A549 (cell line): ENCODE data around the gene ST6GALNAC4. TPM values are rescaled to one million over a fixed set of nuclear protein-coding genes. Genes with fewer than 3 reads are reported as not detected.

Experiments
- ATAC-seq, 2 experiments: fragments of 200-7000 bp in 1 of 2; fragments of >200 bp in 1 of 2; cut with Nextera tagmentation in 1 of 2; cut with Tn5 transposase in 1 of 2; 3 replicates each; pipeline versions ENCODE4 v1.8.0 to v1.9.1; 2018 to 2020; ENCODE audit warnings: mild to moderate bottlenecking in 1 of 2, moderate library complexity in 1 of 2
- CTCF ChIA-PET: fragments of 300-600 bp; sonication (Branson Sonifier 250); formaldehyde crosslinking; extraction: SDS; loops from one replicate; lab custom pipeline; 2021; ENCODE audit warnings: antibody characterized with exemption, inconsistent platforms; lab: Yijun Ruan, JAX
- POLR2A ChIA-PET: fragments of 350-600 bp; formaldehyde crosslinking; extraction: SDS; loops from one replicate; lab custom pipeline; 2021; ENCODE audit warnings: antibody characterized with exemption, inconsistent platforms; lab: Yijun Ruan, JAX
- DNase-seq, 2 experiments: peaks; one replicate each; pipeline versions ENCODE4 v3.0.0 to v3.0.0-alpha.2; 2011 to 2016; ENCODE audit warnings: low read depth in 1 of 2, low spot score in 1 of 2
- FAIRE-seq: peaks from 2 replicates; lab custom pipeline; 2011; peaks lifted over from hg19 to GRCh38; lab: Jason Lieb, UNC
- H3K27ac ChIP-seq, 2 experiments: fragments of >200 bp; sonication (Bioruptor Twin); formaldehyde crosslinking; 3 replicates each; pipeline ENCODE4 v1.5.1; 2016 to 2017
- H3K4me1 ChIP-seq: fragments of >200 bp; sonication (Bioruptor Twin); formaldehyde crosslinking; 3 replicates; pipeline ENCODE4 v1.6.1; 2016
- H3K4me2 ChIP-seq: fragments of >200 bp; sonication (Bioruptor Twin); formaldehyde crosslinking; 3 replicates; pipeline ENCODE4 v1.6.1; 2016
- H3K4me3 ChIP-seq: fragments of >200 bp; sonication (Bioruptor Twin); formaldehyde crosslinking; 3 replicates; pipeline ENCODE4 v1.5.1; 2016
- H3K9me3 ChIP-seq: fragments of >200 bp; sonication (Bioruptor Twin); formaldehyde crosslinking; 3 replicates; pipeline ENCODE4 v1.6.1; 2016
- CBX2 ChIP-seq: fragments of 200-600 bp; sonication (generic); IDR thresholded peaks from 2 replicates; pipeline ENCODE4 v1.6.1; 2016; ENCODE audit warnings: low read depth, mild to moderate bottlenecking, borderline replicate concordance
- CBX8 ChIP-seq: fragments of 200-600 bp; sonication (generic); IDR thresholded peaks from 2 replicates; pipeline ENCODE4 v1.6.1; 2016
- CHD2 ChIP-seq: fragments of 150-350 bp; IDR thresholded peaks from 2 replicates; pipeline ENCODE4 v1.6.1; 2014; ENCODE audit warnings: low read length; ENCODE audit not compliant: partially characterized antibody
- ELK1 ChIP-seq: fragments of 150-350 bp; IDR thresholded peaks from 2 replicates; pipeline ENCODE4 v1.6.1; 2014; ENCODE audit warnings: low read depth, mild to moderate bottlenecking, low read length
- FOSL2 ChIP-seq, 2 experiments: fragments of 450-650 bp in 1 of 2; fragments of >200 bp in 1 of 2; sonication (Bioruptor Twin) in 1 of 2; formaldehyde crosslinking; IDR thresholded peaks; 2 replicates each; pipeline versions ENCODE4 v1.5.0 to v1.6.1; 2016 to 2020; ENCODE audit warnings: mild to moderate bottlenecking in 1 of 2, moderate library complexity in 1 of 2
- HDAC2 ChIP-seq: fragments of 200-600 bp; sonication (generic); IDR thresholded peaks from 2 replicates; pipeline ENCODE4 v1.6.1; 2016
- HES2 ChIP-seq: fragments of >200 bp; sonication (Bioruptor Twin); formaldehyde crosslinking; IDR thresholded peaks from 2 replicates; pipeline ENCODE4 v1.6.1; 2016
- HMGXB4 ChIP-seq: fragments of 250-450 bp; sonication (Bioruptor Pico); IDR thresholded peaks from 2 replicates; pipeline ENCODE4 v1.5.0; 2021; ENCODE audit warnings: mild to moderate bottlenecking, moderate library complexity, borderline replicate concordance
- HOXA7 ChIP-seq: fragments of 250-450 bp; sonication (Bioruptor Pico); IDR thresholded peaks from 2 replicates; pipeline ENCODE4 v1.5.0; 2020; ENCODE audit warnings: mild to moderate bottlenecking, moderate library complexity
- HOXB5 ChIP-seq: fragments of 250-450 bp; sonication (Bioruptor Pico); IDR thresholded peaks from 2 replicates; pipeline ENCODE4 v1.5.0; 2020; ENCODE audit warnings: mild to moderate bottlenecking, moderate library complexity
- JUN ChIP-seq, 2 experiments: fragments of >200 bp; sonication (Bioruptor Twin); formaldehyde crosslinking; IDR thresholded peaks; 2 replicates in 1 of 2; 3 replicates in 1 of 2; pipeline ENCODE4 v1.6.1; 2016 to 2017
- KDM1A ChIP-seq: fragments of 200-600 bp; sonication (generic); IDR thresholded peaks from 2 replicates; pipeline ENCODE4 v1.6.1; 2016; ENCODE audit warnings: low read depth, mild to moderate bottlenecking
- MYC ChIP-seq: IDR thresholded peaks from 2 replicates; pipeline ENCODE4 v1.6.1; 2012; ENCODE audit warnings: mild to moderate bottlenecking, inconsistent platforms, low read length, improper control_type of control experiment, borderline replicate concordance
- NPAS2 ChIP-seq: fragments of 250-450 bp; sonication (Bioruptor Pico); IDR thresholded peaks from 2 replicates; pipeline ENCODE4 v1.8.0; 2022; ENCODE audit warnings: mild to moderate bottlenecking, moderate library complexity, borderline replicate concordance
- PBX3 ChIP-seq: IDR thresholded peaks from 2 replicates; pipeline ENCODE4 v1.6.1; 2012
- PHF8 ChIP-seq: fragments of 200-600 bp; sonication (generic); IDR thresholded peaks from 2 replicates; pipeline ENCODE4 v1.6.1; 2016; ENCODE audit warnings: low read depth, mild to moderate bottlenecking, antibody characterized with exemption, moderate library complexity, borderline replicate concordance
- RCOR1 ChIP-seq: fragments of 150-350 bp; IDR thresholded peaks from 2 replicates; pipeline ENCODE4 v1.6.1; 2014; ENCODE audit warnings: antibody characterized with exemption, low read length, low read depth
- RFX5 ChIP-seq: fragments of 450-650 bp; IDR thresholded peaks from 2 replicates; pipeline ENCODE4 v1.7.1; 2014; ENCODE audit warnings: antibody characterized with exemption, mild to moderate bottlenecking, moderate library complexity
- SMC3 ChIP-seq: fragments of >200 bp; sonication (Bioruptor Twin); formaldehyde crosslinking; IDR thresholded peaks from 3 replicates; pipeline ENCODE4 v1.6.1; 2018; ENCODE audit warnings: inconsistent platforms
- ZFP36 ChIP-seq: fragments of 450-650 bp; IDR thresholded peaks from 2 replicates; pipeline ENCODE4 v1.6.1; 2014; ENCODE audit warnings: borderline replicate concordance; ENCODE audit not compliant: partially characterized antibody
- WGBS: methylation state at CpG from one replicate; pipeline ENCODE4 v1.1.6; 2017; ENCODE audit errors: missing lambda C conversion rate; 5-methylcytosine and 5-hydroxymethylcytosine counted together
- polyA plus RNA-seq, 4 experiments: library from polyadenylated mRNA; depleted of rRNA in 3 of 4; stranded (reverse); fragments of >200 nt; fragmentation: RNase III in 1 of 4; extraction: RNeasy Plus Mini Kit Qiagen cat#74134 plus additional on column Dnase treatment in 1 of 4; gene quantifications; 2 replicates in 3 of 4; 3 replicates in 1 of 4; pipeline ENCODE4 v1.2.3, GENCODE V29; 2011 to 2017

Gene ST6GALNAC4
- polyA plus RNA-seq, 2 of the 4 experiments (the other 2 are of a cell fraction) = 11.0 to 24.8 TPM

- ATAC-seq (no peak), FAIRE-seq (no peak), DNase-seq (no peak)
- CTCF ChIA-PET = interaction anchor here (0.6 to 35.7 kb wide), 29 partner anchors 8 to 200 kb away, joined by 3 to 827 read pairs (median 8); partner anchors contain the start of genes EEIG1, NAIF1, PIP5KL1 and SLC25A25
- no peak overlapping the region for H3K27ac ChIP-seq
- TF ChIP-seq KDM1A (no peak), JUN (IDR thresholded peaks at IDR 0.05) (0 out of 5 replicates have a peak, but pooled peaks of 1 of the 2 experiments have one; percentile 8)
- no peaks in the 10 kb centered on the region for H3K9me3 ChIP-seq
- H3K4me1 ChIP-seq = peaks cover 28% of the 10 kb centered on the region
- WGBS = 83% methylated on average over 18 of the region's 18 CpGs
- no peak overlapping the region for H3K4me2 ChIP-seq
- no peak overlapping the region for H3K4me3 ChIP-seq
- POLR2A ChIA-PET = no interaction called here
Observed at GRCh38 chr9:127941062-127941960, 24.5 kb upstream of the ST6GALNAC4 start.

GRCh38 chr9:127940593-127940992 is 23.8 kb upstream of the ST6GALNAC4 start:
- H3K27ac ChIP-seq = no peak overlapping the region
- DNase-seq (no peak), ATAC-seq (no peak), FAIRE-seq (no peak)
- peaks cover 35% of the 10 kb centered on the region for H3K4me1 ChIP-seq
- no peak overlapping the region for H3K4me2 ChIP-seq
- POLR2A ChIA-PET = no interaction called here
- WGBS = 91% methylated on average over 4 of the region's 4 CpGs
- H3K4me3 ChIP-seq = no peak overlapping the region
- CTCF ChIA-PET = interaction anchor here (0.7 to 35.7 kb wide), 14 partner anchors 9 to 177 kb away, joined by 3 to 827 read pairs (median 24); partner anchors contain the start of genes EEIG1 and NAIF1
- TF ChIP-seq HMGXB4 (no peak), JUN (IDR thresholded peaks at IDR 0.05) (0 out of 5 replicates have a peak, but pooled peaks of 1 of the 2 experiments have one; percentile 12)
- H3K9me3 ChIP-seq = no peaks in the 10 kb centered on the region

GRCh38 chr9:127938298-127938690 is 21.5 kb upstream of the ST6GALNAC4 start:
- ATAC-seq = peak in 1 of 2 experiments; percentile 0; a peak in 1 of 6 replicates
- POLR2A ChIA-PET = no interaction called here
- no peaks in the 10 kb centered on the region for H3K9me3 ChIP-seq
- CTCF ChIA-PET = interaction anchor here (7.2 to 35.7 kb wide), 3 partner anchors 21 to 100 kb away, joined by 173 to 827 read pairs (median 365); partner anchors contain the start of gene EEIG1
- no peak for FAIRE-seq
- H3K27ac ChIP-seq = peak overlapping the region; percentile 80 to 92
- no peak for TF ChIP-seq MYC
- no peak for TF ChIP-seq JUN (IDR thresholded peaks at IDR 0.05)
- TF ChIP-seq FOSL2 (IDR thresholded peaks at IDR 0.05) = no peak
- TF ChIP-seq FOSL2 (CRISPR knock-in tag; IDR thresholded peaks at IDR 0.05) = no peak
- TF ChIP-seq HOXA7 (CRISPR knock-in tag) = no peak
- TF ChIP-seq RFX5 = no peak
- no peak for TF ChIP-seq HES2
- no peak for TF ChIP-seq NPAS2 (CRISPR knock-in tag)
- no peak for TF ChIP-seq CHD2
- DNase-seq = no peak
- peak overlapping the region; percentile 79 for H3K4me2 ChIP-seq
- WGBS = 72% methylated on average over 24 of the region's 25 CpGs
- peak overlapping the region; percentile 61; the same call in 2 of the 3 replicates for H3K4me3 ChIP-seq
- peaks cover 32% of the 10 kb centered on the region for H3K4me1 ChIP-seq

GRCh38 chr9:127937388-127938297 is 20.8 kb upstream of the ST6GALNAC4 start, which contains the start of gene DPM2:
DPM2 (minus strand) TSS chr9:127937854; CDS start chr9:127937820, 34 bp downstream.
- H3K4me3 ChIP-seq = peak within 1 kb of the TSS; percentile 61
- peaks cover 34% of the 10 kb centered on the region for H3K4me1 ChIP-seq
- peak; percentile 79 to 91 for ATAC-seq
- CTCF ChIA-PET = interaction anchor here (0.5 to 35.7 kb wide), 4 partner anchors 16 to 132 kb away, joined by 3 to 827 read pairs (median 184); no protein-coding TSS in a partner anchor
- no peak for FAIRE-seq
- H3K9me3 ChIP-seq = no peaks in the 10 kb centered on the region
- peak within 1 kb of the TSS; percentile 79 for H3K4me2 ChIP-seq
- WGBS = 19% methylated on average over 34 of the region's 60 CpGs
- DNase-seq = peak; percentile 89 to 93
- POLR2A ChIA-PET = no interaction called here
- peak within 1 kb of the TSS; percentile 80 to 92 for H3K27ac ChIP-seq
- TF ChIP-seq ELK1 (no peak), CBX8 (no peak), CBX2 (no peak), HDAC2 (no peak), SMC3 (peak; percentile 5; the same call in 1 of the 3 replicates), HOXB5 (CRISPR knock-in tag) (no peak), ZFP36 (no peak), HOXA7 (CRISPR knock-in tag) (0 out of 2 replicates have a peak, but pooled peaks have one; percentile 13), JUN (IDR thresholded peaks at IDR 0.05) (peak; percentile 69 to 87), PHF8 (no peak), PBX3 (peak; percentile 40; the same call in 1 of the 2 replicates), RCOR1 (no peak)
